OCI-LY1 (cell line): ENCODE results near the gene SVOP.

Experiments used
- CTCF ChIP-seq: fragments of 200-600 bp; sonication (generic), shearing (Covaris generic); IDR thresholded peaks from 2 replicates; pipeline ENCODE4 v1.5.1; 2017; ENCODE audit warnings: mild to moderate bottlenecking, antibody characterized with exemption, low read length, moderate library complexity, mixed read lengths
- EZH2 ChIP-seq: fragments of 200-600 bp; sonication (generic), shearing (Covaris generic); IDR thresholded peaks from 2 replicates; pipeline ENCODE4 v1.8.0; 2017; ENCODE audit warnings: borderline replicate concordance, mixed run types, mild to moderate bottlenecking, antibody characterized with exemption, low read length, moderate library complexity, mixed read lengths

DNA sequence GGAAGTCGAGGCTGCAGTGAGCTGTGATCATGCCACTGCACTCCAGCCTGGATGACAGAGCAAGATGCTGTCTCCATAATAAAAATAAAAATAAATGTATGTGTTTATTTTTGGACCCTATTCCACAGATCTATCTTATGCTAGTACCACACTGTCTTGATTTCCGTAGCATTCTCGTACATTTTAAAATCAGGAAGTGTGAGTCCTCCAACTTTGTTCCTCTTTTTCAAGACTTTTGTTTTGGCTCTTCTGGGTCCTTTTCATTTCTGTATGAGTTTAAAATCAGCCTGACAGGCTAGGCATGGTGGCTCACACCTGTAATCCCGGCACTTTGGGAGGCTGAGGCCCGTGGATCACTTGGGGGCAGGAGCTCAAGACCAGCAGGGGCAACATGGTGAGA, 115.1 kb downstream of the SVOP start:
- TF ChIP-seq CTCF = no peak
- TF ChIP-seq EZH2 = no peak
